Measurements from ENCODE around the gene LYRM4.

The LYRM4 gene

DNA sequence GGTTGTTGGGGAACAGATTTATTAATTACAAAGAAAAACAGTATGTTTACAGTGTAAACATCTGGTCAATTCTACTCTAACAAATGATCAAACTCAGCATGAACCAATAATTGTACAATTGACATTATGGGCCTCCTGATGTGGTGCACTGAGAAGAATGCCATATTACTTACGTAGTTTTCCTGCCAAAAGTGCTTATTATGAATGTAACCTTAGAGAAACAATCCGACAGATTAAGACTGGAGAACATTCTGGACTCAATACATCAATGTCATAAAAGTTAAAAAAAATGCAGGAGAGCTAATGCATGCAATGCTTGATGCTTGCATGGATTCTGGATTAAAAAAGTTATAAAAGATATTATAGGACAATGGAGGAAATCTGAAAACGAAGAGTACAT, 69.0 kb downstream of the LYRM4 start:
- DNase-seq = no peak
- in situ Hi-C loops (cut with HindIII; ENCODE audit: low pct_ligation_motif_present, low pct_unique_long_range_greater_than_20kb, low sequenced_read_pairs) = no loop called here

DNA sequence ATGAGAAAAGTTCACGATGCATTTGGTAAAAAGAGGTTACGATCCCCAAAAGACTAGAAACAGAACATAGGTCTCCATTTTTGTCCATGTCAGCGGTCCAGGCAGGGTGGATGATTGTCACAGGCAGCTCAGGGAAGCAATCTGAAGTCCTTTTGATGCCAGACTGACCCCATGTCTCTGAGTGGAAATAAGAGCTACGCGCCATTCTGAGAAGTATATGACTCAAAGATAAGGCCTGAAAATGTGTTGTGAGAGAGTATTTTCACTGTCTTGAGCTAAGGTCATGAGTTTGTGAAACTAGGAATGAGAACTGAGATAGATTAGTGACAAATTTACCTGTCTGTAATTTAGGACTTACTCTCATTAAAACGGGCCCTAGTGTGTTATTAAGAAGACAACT, 69.5 kb downstream of the LYRM4 start:
- in situ Hi-C loops (cut with HindIII; ENCODE audit: low pct_ligation_motif_present, low pct_unique_long_range_greater_than_20kb, low sequenced_read_pairs) = no loop called here
- DNase-seq = no peak

DNA sequence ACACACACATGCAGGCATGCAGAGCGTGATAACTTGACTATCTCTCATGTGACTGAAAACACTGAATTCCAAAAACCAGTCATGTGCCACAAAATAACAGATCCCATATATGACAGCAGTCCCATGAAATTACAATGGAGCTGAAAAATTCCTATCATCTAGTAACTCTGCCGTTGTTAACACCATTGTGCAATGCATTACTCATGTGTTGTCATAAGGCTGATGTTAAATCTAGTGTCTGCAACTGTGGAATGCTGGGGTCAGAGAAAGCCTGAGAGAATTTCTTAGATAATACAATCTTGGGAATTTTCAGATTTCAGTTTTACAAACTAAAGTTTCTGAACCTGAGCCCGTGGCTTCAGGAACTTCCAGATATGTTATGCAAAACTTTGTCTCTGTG, 70.2 kb downstream of the LYRM4 start:
- peak; percentile 76 for DNase-seq
- in situ Hi-C loops (cut with HindIII; ENCODE audit: low pct_ligation_motif_present, low pct_unique_long_range_greater_than_20kb, low sequenced_read_pairs) = no loop called here

DNA sequence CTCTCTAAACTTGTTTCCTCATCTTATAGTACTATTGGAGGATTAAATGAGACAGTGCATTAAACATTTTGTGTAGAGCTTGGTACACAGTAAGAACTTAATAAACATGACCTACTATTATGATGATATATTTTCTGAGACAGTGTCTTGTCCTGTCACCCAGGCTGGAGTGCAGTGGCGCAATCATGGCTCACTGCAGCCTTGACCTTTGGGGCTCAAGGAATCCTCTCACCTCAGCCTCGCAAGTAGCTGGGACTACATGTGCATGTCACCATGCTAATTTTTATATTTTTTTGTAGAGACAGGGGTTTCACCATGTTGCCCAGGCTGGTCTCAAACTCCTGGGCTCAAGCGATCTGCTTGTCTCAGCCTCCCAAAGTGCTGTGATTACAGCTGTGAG, 72.1 kb downstream of the LYRM4 start:
- in situ Hi-C loops (cut with HindIII; ENCODE audit: low pct_ligation_motif_present, low pct_unique_long_range_greater_than_20kb, low sequenced_read_pairs) = no loop called here
- DNase-seq = no peak

DNA sequence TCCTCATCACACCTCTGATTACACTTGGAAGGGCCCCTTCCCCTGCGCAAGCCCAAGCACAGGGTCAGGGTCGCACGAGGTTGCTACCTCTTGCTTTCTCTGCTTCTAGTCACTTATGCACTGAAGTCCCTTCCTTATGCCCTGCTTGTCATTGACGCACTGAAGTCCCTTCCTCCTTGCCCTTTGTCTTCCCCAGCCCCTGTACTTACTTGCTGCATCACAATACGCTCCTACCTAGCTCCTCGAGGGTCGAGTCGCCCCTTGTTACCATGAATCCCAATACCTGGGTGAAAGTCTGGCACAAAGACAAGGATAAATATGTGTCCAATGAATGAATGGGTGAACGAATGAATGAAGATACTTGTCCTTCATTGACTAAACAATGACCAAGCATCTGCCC, 75.9 kb downstream of the LYRM4 start:
- in situ Hi-C loops (cut with HindIII; ENCODE audit: low pct_ligation_motif_present, low pct_unique_long_range_greater_than_20kb, low sequenced_read_pairs) = no loop called here
- DNase-seq = no peak

DNA sequence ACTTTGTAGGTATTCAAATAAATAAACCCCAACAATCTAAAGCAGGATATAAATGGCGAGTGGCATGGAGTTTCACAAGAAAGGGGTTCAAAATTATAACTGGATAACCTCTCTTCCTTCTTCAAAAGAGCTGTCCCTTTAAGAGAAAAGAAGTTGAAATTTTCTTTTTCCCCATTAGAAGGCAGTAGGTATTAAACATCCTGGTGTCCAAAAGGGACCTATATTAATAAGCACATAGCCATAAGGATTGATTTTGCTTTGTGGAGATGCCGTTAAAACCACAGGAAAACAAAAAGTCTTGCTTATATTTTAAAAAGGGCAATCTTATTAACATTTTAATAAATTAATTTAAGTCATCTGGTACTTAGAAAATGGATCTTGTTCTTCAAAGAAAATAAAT, 76.5 kb downstream of the LYRM4 start:
- no peak for DNase-seq
- in situ Hi-C loops (cut with HindIII; ENCODE audit: low pct_ligation_motif_present, low pct_unique_long_range_greater_than_20kb, low sequenced_read_pairs) = no loop called here

DNA sequence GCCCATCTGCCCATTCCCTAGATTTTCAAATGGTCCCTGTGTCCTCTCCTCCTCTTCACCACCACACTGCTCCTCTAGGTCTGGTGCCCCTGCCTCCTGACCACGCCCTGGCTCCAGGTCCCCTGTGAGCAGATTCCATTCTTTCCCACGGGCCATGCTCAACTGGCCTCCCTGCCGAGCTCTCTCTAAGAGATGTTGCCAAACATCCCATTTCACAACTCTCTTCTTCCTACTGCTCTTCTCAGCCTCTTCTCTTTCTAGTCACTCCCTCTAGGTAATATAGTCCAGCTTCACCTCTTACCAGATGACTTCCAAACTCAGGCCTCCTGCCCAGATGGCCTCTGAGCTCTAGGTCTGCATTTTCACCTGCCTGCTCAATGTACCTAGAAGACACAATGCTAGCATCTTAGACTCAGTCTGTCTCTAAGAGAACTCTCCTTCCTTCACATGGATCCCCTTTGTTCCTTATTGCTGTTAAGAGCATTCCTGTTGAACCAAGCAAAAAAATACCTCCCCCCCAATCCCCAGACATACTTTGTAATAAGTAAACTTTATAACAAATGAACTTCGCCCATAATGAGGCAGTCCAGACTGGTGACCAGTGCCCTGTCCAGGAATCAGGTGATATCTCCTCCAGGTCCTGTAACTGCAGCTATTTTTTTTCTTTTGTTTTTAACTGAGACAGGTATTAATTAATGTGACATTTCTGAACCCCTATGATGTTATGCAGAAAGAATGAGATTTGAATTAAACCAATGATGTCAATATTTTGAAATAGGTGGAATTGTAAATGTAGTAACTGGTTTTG, 79.0 kb downstream of the LYRM4 start:
- in situ Hi-C loops (cut with HindIII; ENCODE audit: low pct_ligation_motif_present, low pct_unique_long_range_greater_than_20kb, low sequenced_read_pairs) = no loop called here
- DNase-seq = no peak

DNA sequence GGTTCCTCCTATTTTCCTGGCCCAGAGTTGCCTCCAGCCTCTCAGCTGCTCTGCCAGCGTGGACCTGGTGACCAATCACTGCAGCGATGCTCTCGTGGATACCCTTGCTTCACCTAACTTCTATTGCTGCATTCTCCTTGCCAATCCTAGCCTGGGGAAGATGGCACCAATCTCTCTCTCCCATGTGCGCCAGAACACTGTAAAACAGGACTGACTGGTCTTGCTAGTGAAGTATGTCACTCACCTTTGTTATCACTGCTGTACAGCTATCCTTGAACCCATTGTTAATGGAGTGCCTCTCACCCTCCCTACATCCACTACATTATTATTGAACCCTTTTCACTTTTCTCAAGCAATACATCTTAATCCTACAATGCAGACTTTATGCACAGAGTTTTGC, 80.1 kb downstream of the LYRM4 start:
- in situ Hi-C loops (cut with HindIII; ENCODE audit: low pct_ligation_motif_present, low pct_unique_long_range_greater_than_20kb, low sequenced_read_pairs) = no loop called here
- DNase-seq = no peak

DNA sequence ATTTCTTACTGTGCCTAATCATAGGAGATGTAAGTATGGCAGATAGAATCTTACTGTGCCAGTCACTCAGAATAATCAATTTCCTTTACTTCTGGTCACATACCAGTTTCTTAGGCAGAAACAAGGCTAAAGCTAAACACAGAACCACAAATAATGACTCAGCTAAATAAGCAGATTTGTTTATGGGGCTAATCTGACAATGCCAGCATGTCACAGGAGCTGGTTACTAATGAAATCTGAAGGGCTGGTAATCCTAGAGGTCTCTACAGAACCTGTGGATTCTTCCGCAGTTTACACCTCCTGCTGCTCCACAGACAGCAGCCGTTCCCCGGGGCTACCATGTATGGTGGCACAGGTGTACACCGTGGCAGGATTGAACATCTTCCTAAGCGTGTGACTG, 80.8 kb downstream of the LYRM4 start:
- DNase-seq = no peak
- in situ Hi-C loops (cut with HindIII; ENCODE audit: low pct_ligation_motif_present, low pct_unique_long_range_greater_than_20kb, low sequenced_read_pairs) = no loop called here

DNA sequence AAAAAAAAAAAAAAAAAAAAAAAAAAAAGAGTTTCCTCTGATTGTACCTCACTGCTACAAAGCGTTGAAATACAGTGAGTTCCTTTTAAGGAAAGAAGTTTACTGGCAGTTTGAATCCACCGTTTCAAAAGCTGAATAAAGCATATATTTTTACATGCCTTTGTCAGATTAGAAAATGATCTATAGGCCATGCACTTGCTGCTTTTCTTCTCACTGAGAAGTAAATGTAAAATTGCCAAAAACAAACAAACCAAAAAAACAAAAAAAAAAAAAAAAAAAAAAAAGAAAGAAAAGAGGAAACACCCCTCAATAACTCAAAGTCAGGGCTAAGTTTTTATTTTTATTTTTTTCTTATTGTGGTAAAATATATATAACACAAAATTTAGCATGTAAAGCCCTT, 81.9 kb downstream of the LYRM4 start:
- DNase-seq = no peak
- in situ Hi-C loops (cut with HindIII; ENCODE audit: low pct_ligation_motif_present, low pct_unique_long_range_greater_than_20kb, low sequenced_read_pairs) = no loop called here

DNA sequence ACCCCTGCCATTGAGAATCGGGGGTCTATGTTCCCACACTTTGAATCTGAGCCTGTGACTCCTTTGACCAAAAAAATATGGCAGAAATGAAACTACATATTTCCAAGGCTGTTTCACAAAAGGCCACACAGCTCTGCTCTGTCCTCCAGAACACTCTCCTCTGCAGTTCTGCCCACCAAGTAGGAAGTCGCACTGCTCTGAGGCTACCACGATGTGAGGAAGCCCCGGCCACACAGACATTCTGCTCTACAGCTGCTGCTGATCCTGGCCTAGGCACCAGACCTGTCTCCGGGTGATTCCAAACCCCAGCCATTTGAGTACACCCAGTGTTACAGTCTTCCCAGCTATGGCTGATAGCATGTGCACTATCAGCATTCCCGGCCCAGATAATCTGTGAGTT, 85.1 kb downstream of the LYRM4 start:
- in situ Hi-C loops (cut with HindIII; ENCODE audit: low pct_ligation_motif_present, low pct_unique_long_range_greater_than_20kb, low sequenced_read_pairs) = no loop called here

DNA sequence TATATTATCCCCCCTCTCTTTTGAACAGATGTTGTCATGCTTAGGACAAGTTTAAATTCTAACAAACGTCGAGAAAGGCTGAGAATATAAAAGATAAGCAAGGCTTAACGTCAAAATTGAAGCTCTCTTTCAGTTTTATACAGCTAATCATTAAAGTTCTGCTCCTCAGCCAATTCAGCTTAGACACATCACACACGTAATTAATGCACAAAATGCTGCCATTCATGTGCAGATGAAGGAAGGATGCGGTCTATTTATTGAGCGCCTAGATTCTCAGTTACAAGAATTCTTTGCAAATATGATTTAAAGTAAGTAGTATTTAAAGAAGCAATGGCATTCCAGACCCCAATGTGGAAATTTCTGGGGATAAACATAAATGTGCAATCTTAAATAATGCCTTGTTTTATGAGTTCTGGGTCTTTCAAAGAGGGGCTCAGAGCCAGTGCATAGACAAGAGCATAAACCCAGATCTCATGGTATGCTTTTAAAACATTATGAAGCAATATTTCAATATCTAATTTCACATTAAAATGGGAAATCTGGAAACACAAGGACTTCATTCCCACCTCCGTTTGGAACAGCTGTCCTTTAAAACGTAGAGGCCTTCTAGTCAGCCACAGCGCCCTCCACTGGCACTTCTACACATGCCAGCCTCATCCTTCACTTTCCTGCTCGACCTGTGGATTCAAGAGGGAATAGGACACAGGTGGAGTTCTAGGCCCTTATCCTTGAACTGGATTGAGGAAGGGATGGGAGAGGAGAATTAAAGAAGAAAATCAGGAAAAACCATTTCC, 85.8 kb downstream of the LYRM4 start:
- DNase-seq = peak; percentile 19
- in situ Hi-C loops (cut with HindIII; ENCODE audit: low pct_ligation_motif_present, low pct_unique_long_range_greater_than_20kb, low sequenced_read_pairs) = no loop called here

More for the DNA sequence above, 85.1 kb downstream of the LYRM4 start:
- no peak for DNase-seq

DNA sequence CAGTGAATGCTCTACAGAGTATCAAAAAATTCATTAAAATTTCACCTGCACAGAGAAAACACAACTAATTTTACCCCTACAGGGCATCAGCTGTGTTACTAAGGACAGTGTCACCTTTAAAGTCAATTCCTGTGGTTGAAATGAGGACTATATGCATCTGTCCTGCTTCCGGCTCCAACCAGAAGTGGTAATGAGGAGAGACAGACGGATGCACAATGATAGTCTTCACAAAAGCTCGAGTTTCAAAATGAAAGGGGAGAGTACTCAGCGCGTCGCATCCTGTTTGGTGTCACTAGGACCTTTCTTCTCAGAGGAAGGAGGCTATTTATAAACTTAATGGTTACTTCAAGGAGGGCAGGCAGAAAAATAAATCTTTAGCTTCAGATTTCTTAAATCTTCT, 86.5 kb downstream of the LYRM4 start:
- in situ Hi-C loops (cut with HindIII; ENCODE audit: low pct_ligation_motif_present, low pct_unique_long_range_greater_than_20kb, low sequenced_read_pairs) = no loop called here
- DNase-seq = no peak

DNA sequence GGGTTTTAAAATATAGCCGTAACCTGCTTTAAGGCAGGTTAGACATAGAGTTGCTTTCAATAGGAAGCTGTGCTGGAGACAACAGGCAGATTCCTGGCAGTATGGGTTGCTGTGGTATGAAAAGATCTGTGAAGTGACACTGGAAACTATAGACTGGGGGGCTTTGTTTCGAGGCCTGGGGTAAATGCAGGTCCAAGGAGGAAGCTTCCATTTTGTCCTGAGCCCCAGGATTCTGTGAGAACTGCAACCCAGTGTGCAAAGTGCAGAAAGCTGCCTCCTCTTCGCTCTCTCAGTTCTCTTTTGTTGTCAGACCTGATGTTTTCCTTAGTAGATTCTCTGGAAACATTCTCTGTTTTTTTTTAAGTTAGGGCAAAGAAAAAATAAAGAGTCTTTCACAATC, 86.9 kb downstream of the LYRM4 start:
- in situ Hi-C loops (cut with HindIII; ENCODE audit: low pct_ligation_motif_present, low pct_unique_long_range_greater_than_20kb, low sequenced_read_pairs) = no loop called here
- no peak for DNase-seq

DNA sequence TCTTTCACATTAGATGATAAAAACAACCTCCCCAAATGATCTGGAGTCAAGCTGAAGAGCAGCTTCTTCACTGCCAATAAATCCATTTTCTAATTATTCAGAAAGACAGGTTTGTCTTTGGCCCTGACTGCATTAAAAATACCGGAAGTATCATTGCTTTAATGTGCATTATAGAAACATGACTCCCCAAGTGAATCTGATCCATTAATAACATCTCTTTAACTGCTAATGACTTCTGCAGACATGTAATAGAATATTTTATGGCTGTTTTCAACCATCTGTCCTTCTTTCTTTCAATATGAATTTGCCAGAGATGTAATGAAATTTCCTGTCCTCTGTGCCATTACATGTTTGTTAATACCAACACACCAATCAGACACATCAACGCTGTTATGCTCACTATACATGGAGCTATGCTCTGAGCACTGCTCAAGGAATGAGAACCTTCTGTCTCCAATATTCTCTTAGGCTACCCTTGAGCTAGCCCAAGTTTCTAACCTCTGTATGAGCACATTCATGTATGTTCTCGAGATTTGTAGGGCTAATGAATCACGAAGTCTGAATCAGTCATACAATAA, 87.8 kb downstream of the LYRM4 start:
- in situ Hi-C loops (cut with HindIII; ENCODE audit: low pct_ligation_motif_present, low pct_unique_long_range_greater_than_20kb, low sequenced_read_pairs) = no loop called here
- DNase-seq = no peak

DNA sequence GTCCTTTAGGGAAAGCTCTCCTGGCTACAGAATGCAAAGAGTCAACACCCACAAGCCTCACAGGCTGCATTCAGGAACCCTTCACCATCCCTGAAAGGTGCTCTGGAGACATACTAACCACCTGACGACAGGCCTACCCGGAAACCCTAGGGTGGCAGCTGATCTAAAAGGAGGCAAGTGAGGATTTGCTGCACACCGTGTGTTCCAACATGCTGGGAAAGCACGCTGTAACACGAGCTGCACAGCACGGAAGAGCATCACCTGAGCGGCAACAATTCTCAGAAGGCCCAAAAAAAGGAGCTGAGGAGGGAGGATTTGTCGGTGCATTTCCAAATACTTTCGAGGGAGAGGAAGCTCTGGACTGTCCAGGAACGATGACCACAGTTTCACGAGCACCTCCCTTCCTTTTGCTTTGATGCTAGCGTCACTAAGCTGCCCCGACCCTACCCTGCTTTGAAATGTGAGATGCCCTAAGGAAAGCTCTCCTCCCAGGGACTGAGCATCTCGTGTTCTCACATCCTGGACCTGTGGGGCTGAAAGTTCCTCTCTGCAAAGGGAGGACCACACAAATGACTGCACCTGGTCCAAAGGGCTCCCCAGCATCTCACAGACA, 88.6 kb downstream of the LYRM4 start:
- DNase-seq = no peak
- in situ Hi-C loops (cut with HindIII; ENCODE audit: low pct_ligation_motif_present, low pct_unique_long_range_greater_than_20kb, low sequenced_read_pairs) = no loop called here

DNA sequence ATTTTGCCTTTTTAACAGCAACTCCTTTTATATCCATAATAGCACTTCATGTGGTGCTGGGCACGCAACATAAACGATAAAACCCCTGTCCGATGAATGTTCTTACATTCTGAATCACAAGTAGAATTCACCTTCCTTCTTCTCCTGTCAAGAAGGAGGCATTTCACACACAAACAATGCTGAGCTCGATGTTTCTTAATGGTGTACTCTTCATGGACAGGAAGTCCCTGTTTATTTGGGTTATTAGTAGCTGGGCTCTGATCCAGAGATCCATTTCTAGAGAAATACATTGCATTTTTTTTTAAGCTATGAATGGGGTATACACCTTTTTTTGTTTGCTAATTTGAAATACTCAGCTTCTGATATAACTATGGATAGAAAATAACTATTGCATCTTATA, 93.2 kb downstream of the LYRM4 start:
- in situ Hi-C loops (cut with HindIII; ENCODE audit: low pct_ligation_motif_present, low pct_unique_long_range_greater_than_20kb, low sequenced_read_pairs) = no loop called here
- no peak for DNase-seq

DNA sequence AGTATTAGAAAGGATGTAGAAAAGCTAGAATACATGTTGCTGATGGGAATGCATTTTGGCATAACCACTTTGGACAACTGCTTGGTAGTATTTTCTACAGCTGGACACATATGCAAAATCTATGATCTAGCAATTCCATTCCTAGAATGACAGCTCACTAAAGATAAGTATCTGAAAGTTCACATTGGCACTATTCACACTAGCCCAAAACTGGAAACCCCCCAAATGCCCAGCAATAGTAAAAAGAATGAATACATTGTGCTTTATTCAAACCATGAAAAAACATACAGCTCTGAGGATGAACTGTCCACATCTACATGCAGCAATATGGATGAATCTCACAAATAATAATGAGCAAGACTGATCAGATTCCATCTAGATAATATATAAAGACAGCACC, 96.7 kb downstream of the LYRM4 start:
- no peak for DNase-seq
- in situ Hi-C loops (cut with HindIII; ENCODE audit: low pct_ligation_motif_present, low pct_unique_long_range_greater_than_20kb, low sequenced_read_pairs) = no loop called here

DNA sequence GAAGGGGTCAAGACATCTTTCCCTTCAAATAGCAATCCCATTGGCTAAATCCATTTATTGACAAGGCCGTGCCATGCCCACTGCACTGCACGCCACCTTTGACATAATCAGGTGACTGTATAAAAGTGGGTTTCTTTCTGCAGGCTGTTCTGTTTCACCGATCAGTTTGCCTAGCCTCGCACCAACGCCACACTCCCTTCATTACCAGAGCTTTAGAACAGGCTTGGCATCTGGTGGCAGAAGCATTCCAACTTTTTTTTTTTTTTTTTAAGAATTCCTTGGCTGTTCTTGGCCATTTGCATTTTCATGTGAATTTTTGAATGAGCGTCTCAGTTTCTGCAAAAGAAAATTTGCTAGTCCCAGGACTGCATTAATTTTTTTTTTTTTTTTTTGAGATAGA, 97.5 kb downstream of the LYRM4 start:
- DNase-seq = no peak
- in situ Hi-C loops (cut with HindIII; ENCODE audit: low pct_ligation_motif_present, low pct_unique_long_range_greater_than_20kb, low sequenced_read_pairs) = no loop called here
